Prostate gland (tissue), 2 donors: ENCODE measurements around the gene TRIB2. TPM values are rescaled to one million over a fixed set of nuclear protein-coding genes. Genes with fewer than 3 reads are reported as not detected.

ENCODE experiments used
- DNase-seq: peaks from one replicate; pipeline ENCODE4 v3.0.0-alpha.2; 2019; ENCODE audit warnings: low spot score
- H3K27ac ChIP-seq, 2 donors: fragments of 200-600 bp; sonication (generic); 2 replicates each; pipeline ENCODE4 v1.5.1; 2017 to 2019
- H3K27me3 ChIP-seq: fragments of 200-600 bp; sonication (generic); replicated peaks from 2 replicates; pipeline ENCODE4 v1.5.1; 2019; ENCODE audit not compliant: insufficient read depth
- H3K36me3 ChIP-seq, 2 donors: fragments of 200-600 bp; sonication (generic); 1 replicate in 1 of 2; 2 replicates in 1 of 2; pipeline versions ENCODE4 v1.5.1 to v1.8.1; 2017 to 2019
- H3K4me1 ChIP-seq: fragments of 200-600 bp; sonication (generic); replicated peaks from 2 replicates; pipeline ENCODE4 v1.5.1; 2019
- H3K4me3 ChIP-seq, 2 donors: fragments of 200-600 bp; sonication (generic); 2 replicates each; pipeline ENCODE4 v1.5.1; 2017 to 2019
- H3K9me3 ChIP-seq: fragments of 200-600 bp; sonication (generic); 2 replicates; pipeline ENCODE4 v1.5.1; 2017
- POLR2A ChIP-seq: fragments of 450-650 bp; IDR thresholded peaks from one replicate; pipeline ENCODE4 v1.6.1; 2016; ENCODE audit warnings: antibody characterized with exemption, mild to moderate bottlenecking
- POLR2AphosphoS5 ChIP-seq: sonication (generic); formaldehyde crosslinking; IDR thresholded peaks from one replicate; pipeline ENCODE4 v1.6.1; 2017; ENCODE audit warnings: antibody characterized with exemption
- WGBS: methylation state at CpG from one replicate; pipeline ENCODE4 v1.1.5; 2018; 5-methylcytosine and 5-hydroxymethylcytosine counted together
- intact Hi-C: fragments of 100-400 bp; cut with DNase I; formaldehyde crosslinking; loops from one replicate; pipeline ENCODE4 v1.14.2; 2022
- total RNA-seq, 2 donors: library from RNA; depleted of rRNA; stranded (reverse); fragments of >200 nt; gene quantifications; one replicate each; pipeline ENCODE4 v1.1.0, GENCODE V29; 2016
- TF ChIP-seq, protein P1 (sequence below), 4 experiments: fragments of 200-600 bp in 2 of 4; fragments of 450-650 bp in 2 of 4; sonication (generic) in 2 of 4; IDR thresholded peaks; 1 replicate in 3 of 4; 2 replicates in 1 of 4; pipeline ENCODE4 v1.5.1; 2016 to 2019; ENCODE audit warnings: antibody characterized with exemption in 4 of 4, mild to moderate bottlenecking in 2 of 4, moderate library complexity in 2 of 4

Gene TRIB2
- total RNA-seq, 2 donors from 2014 or later: 72.3 to 205 TPM

DNA sequence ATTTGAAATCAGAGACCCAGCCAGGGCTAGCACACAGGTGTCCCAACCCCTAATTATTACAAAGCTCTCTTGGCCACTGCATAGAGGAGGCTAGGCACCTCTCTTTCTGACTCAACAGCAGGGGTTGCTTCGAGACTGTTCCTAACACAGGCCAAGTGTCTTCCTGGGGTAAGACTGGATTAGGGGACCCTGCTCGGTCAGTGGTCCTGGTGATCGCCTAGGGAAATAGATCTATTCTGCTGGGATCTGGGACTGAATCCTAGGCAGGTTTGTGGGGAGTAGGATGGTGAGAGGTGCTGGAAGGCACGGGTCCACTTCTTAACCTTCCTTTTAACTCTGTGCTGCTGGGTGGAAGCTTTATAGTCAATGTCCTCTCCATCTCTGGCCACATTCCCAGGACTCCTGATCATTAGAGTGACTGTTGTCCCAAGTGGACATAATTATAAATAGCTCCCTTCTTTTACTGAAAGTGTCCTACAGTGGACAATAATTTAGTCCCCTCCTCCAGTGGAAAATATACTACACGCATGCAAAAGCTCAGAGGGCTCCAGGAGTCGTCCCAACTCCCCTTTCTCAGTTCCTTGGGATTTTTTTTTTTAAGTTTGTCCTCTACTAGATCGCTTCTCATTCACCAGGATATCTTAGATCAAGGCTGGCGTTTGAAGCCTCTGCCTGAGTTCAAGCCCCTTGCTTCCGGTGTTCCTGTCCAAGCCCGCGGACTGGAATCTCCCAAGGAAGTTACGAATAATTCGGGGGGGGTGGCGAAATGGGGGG is 1.3 kb upstream of the TRIB2 start:
- Histone ChIP-seq H3K36me3 (no peaks in the 10 kb centered on the region), H3K27ac (peak overlapping the region; percentile 86 to 88), H3K27me3 (no peaks in the 10 kb centered on the region), H3K9me3 (no peaks in the 10 kb centered on the region), H3K4me3 (peak overlapping the region; percentile 56 to 71), H3K4me1 (no peaks in the 10 kb centered on the region)
- intact Hi-C loops: loop anchor here (2.0 to 10.0 kb wide), 8 partner anchors 72 to 853 kb away; no protein-coding TSS in a partner anchor
- DNase-seq: no peak
- TF ChIP-seq, protein P1, sequence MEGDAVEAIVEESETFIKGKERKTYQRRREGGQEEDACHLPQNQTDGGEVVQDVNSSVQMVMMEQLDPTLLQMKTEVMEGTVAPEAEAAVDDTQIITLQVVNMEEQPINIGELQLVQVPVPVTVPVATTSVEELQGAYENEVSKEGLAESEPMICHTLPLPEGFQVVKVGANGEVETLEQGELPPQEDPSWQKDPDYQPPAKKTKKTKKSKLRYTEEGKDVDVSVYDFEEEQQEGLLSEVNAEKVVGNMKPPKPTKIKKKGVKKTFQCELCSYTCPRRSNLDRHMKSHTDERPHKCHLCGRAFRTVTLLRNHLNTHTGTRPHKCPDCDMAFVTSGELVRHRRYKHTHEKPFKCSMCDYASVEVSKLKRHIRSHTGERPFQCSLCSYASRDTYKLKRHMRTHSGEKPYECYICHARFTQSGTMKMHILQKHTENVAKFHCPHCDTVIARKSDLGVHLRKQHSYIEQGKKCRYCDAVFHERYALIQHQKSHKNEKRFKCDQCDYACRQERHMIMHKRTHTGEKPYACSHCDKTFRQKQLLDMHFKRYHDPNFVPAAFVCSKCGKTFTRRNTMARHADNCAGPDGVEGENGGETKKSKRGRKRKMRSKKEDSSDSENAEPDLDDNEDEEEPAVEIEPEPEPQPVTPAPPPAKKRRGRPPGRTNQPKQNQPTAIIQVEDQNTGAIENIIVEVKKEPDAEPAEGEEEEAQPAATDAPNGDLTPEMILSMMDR (IDR thresholded peaks at IDR 0.05): peak in 1 of 4 experiments; percentile 17
- TF ChIP-seq POLR2A: no peak
- WGBS: 36% methylated on average over 14 of the region's 14 CpGs

DNA sequence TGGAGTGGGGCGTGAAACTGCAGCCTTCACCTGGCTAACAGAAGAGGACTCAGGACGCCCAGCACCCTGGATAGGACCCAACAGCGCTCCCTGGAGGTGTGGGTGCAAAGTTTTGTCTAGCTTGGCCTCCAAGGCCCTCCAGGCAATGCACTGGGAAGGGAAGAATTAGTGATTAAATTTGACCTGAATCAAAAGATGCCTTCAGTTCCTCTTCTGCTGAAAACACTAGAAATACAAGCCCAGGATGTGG is 779 bp upstream of the TRIB2 start:
- peak; percentile 74 for DNase-seq
- intact Hi-C loops: loop anchor here (2.0 to 10.0 kb wide), 8 partner anchors 71 to 854 kb away; no protein-coding TSS in a partner anchor
- peak overlapping the region; percentile 56 to 71 for H3K4me3 ChIP-seq
- no peaks in the 10 kb centered on the region for H3K9me3 ChIP-seq
- H3K27me3 ChIP-seq: no peaks in the 10 kb centered on the region
- H3K36me3 ChIP-seq: no peaks in the 10 kb centered on the region
- H3K27ac ChIP-seq: peak overlapping the region; percentile 86 to 88
- no peaks in the 10 kb centered on the region for H3K4me1 ChIP-seq
- no peak for TF ChIP-seq POLR2AphosphoS5
- TF ChIP-seq, protein P1 (IDR thresholded peaks at IDR 0.05): peak in 3 of 4 experiments; percentile 57 to 64 (median 64)
- TF ChIP-seq POLR2A: no peak
- 6% methylated on average over 3 of the region's 3 CpGs for WGBS

DNA sequence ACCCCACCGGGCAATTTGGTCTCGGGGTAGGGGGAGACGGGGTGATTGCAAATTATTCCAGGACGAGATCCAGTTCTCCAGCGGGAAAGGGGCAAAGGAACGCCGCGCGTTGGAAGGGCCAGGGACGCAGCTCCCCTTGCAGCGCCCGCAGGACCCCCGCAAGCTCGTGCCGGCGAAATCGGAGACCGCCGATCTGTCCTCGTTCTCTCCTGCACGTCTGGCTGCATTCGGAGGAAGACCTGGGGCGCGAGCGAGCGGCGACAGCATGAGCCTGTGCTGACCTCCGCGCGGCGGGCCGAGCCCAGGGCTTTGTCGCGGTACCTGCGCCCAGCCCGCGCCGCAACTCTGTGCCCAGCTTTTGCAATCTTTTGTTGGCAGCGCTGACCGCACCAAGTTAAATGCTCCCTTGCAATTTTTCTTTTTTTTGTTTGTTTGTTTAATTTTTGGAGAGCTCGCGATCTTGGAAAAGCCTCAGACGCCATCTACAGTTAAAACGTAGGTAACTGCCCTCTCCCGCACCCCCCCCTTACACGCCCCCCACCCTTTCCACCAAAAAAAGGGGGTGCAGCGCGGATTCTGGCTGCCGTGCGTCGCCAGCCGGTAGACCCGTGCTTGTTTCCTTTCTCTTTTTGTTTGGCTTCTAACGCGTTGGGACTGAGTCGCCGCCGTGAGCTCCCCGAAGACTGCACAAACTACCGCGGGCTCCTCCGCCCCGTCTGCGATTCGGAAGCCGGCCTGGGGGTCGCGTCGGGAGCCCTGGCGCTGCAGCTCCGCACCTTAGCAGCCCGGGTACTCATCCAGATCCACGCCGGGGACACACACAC is 667 bp downstream of the TRIB2 start:
- DNase-seq: peak; percentile 54
- under 1% methylated on average over 74 of the region's 74 CpGs for whole genome bisulfite sequencing
- no peaks in the 10 kb centered on the region for H3K36me3 ChIP-seq
- H3K9me3 ChIP-seq: no peaks in the 10 kb centered on the region
- H3K27me3 ChIP-seq: no peaks in the 10 kb centered on the region
- peak overlapping the region; percentile 56 to 71 for H3K4me3 ChIP-seq
- no peaks in the 10 kb centered on the region for H3K4me1 ChIP-seq
- intact Hi-C loops: loop anchor here (2.0 to 10.0 kb wide), 9 partner anchors 70 to 887 kb away; no protein-coding TSS in a partner anchor
- TF ChIP-seq POLR2A: no peak
- TF ChIP-seq, protein P1 (IDR thresholded peaks at IDR 0.05): peak in 3 of 4 experiments; percentile 38 to 47 (median 43)
- peak; percentile 3 for TF ChIP-seq POLR2AphosphoS5
- peak overlapping the region; percentile 86 to 88 for H3K27ac ChIP-seq

DNA sequence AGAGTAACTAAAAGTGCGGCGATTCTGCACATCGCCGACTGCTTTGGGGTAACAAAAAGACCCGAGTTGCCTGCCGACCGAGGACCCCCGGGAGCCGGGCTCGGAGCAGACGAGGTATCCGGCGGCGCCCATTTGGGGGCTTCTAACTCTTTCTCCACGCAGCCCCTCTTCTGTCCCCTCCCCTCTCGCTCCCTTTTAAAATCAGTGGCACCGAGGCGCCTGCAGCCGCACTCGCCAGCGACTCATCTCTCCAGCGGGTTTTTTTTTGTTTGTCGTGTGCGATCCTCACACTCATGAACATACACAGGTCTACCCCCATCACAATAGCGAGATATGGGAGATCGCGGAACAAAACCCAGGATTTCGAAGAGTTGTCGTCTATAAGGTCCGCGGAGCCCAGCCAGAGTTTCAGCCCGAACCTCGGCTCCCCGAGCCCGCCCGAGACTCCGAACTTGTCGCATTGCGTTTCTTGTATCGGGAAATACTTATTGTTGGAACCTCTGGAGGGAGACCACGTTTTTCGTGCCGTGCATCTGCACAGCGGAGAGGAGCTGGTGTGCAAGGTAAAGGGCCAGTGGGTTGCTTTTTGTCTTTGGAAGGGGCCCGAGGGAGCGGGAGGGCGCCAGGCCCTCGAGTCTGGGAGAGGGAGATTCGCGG is 1.4 kb downstream of the TRIB2 start:
- Histone ChIP-seq H3K4me1 (no peaks in the 10 kb centered on the region), H3K4me3 (peak overlapping the region; percentile 56 to 71), H3K9me3 (no peaks in the 10 kb centered on the region), H3K36me3 (no peaks in the 10 kb centered on the region), H3K27me3 (no peaks in the 10 kb centered on the region), H3K27ac (peak overlapping the region; percentile 86 to 88)
- no peak for DNase-seq
- WGBS: 0% methylated on average over 37 of the region's 50 CpGs
- TF ChIP-seq POLR2AphosphoS5 (peak; percentile 25), POLR2A (no peak)
- intact Hi-C loops: loop anchor here (2.0 to 10.0 kb wide), 8 partner anchors 69 to 887 kb away; no protein-coding TSS in a partner anchor
